A172 (cell line): ENCODE results near the gene GBGT1. TPM values are rescaled to one million over a fixed set of nuclear protein-coding genes. Genes with fewer than 3 reads are reported as not detected.
"Not testable (repeated sequence)": the region's sequence is repeated elsewhere in the genome, so short reads cannot be mapped to it uniquely, and the experiment has no call there.

Experiments
- DNase-seq: peaks from one replicate; pipeline ENCODE4 v3.0.0-alpha.2; 2015; ENCODE audit warnings: low spot score
- total RNA-seq: library from RNA; depleted of rRNA; stranded (reverse); fragments of >200 nt; shearing (Covaris generic); gene quantifications from 2 replicates; pipeline ENCODE4 v1.2.3, GENCODE V29; 2014; rRNA removed

Gene GBGT1
- 0.96 and 3.1 TPM in 2 replicates for total RNA-seq

DNA sequence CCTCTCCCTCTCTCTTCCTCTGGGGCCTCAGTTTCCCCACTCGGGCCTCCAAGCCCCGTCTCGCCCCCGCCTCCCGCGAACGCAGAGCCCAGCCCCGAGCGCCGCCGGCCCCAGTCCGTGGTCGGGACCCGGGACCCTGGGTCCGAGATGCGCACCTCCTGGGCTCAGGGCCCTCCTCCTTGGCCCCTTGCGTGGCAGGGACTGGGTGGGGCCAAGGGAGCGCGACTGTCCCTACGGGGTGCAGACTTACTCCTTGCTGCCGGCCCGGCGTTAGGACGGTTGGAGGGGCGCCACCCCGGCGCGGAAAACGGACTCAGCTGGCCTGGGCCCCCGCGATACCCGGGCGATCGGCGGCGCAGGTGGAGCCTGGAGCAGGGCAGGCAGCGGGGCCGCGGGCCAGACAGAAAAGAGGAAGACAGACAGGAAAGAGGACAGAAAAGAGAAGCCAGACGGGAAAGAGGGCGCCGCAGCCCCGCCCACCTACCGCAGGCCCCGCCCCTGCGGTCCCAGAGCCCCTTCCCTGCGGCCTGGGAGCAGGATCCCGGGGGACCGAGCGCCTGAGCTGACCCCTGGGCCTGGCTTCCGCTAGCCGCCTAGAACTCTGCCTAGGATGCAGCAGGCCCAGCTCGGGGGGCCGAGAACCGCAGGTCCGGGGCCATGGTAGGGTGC, at the start of gene GBGT1:
Gene GBGT1, minus strand, starts transcription at position 411 of the 669 bp plus-strand sequence. CDS start 1,502 bp downstream, outside the sequence.
- DNase-seq: no peak

DNA sequence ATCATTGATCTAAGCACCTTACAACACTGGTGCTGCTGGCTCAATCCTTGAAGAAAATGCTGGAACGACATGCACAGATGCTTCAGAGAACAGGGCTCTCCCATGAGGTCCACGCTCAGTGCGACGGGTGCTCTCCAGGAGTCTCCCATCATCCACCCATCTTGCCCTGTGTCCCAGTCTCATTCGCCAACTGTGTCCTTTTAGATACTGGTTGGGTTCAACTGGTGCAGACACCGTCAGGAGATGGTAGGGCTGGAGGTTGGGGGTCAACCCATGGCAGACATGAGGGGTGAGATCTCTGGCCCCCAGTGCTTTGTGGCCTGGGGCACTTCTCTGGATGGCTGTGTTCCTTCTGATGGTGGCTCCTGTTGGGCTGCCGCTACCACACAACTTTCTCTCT, 46.9 kb upstream of the GBGT1 start:
- DNase-seq: no peak

DNA sequence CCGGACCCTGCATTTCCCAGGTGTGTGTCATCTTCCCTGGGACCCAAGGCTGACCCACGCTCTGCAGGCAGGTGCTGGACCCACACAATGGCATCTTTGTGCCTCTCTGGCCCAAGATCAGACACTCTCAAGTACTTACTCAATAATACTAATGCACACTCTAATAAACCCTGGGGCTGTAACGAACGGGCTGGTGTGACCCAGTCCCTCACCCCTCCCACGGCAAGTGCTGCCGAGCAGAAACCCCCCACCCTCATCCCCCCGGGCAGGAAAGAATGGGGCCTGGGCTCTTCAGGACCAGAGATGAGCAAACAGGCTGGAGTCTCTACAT, 46.5 kb upstream of the GBGT1 start:
- DNase-seq: no peak

DNA sequence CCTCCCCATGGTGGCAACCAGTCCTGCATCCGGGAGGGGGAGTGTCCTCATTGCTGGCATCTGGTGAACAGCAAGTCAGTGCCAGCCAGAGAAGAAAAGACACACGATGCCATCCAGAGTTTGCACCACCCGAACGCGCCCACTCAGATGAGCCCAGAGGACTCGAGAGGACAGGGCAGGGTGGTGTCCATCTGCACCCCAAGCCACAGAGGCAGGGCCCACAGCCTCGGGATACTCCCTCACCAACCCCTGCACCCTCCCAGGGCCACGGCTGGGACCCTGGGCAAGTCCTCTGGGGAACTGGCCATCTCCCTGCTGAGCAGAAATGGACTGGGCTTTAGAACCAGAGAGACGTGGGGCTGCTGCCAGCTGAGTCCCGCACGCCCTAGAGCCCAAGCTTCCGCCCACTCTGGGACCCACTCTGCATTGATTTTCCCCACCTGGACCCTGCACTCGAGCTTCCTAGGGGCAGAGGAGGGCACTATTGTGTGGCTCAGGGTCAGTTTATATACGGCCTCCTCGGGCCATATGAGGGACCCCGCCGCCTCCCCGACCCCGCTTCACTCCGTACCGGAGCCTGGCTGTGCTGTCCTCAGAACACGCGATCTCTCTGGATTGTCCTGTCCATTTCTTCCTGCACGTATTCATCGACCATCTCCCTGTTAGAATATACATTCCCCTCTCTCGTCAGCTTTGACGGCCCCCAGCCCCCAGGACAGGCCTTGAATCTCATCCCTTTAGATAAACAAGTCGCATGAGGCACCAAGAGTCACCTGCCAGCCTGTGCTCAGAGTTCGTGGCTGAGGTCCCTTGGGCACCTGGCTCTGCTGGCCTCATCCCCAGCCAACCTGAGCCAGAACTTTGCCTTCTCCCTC, 45.9 kb upstream of the GBGT1 start:
- DNase-seq: not testable (repeated sequence)

DNA sequence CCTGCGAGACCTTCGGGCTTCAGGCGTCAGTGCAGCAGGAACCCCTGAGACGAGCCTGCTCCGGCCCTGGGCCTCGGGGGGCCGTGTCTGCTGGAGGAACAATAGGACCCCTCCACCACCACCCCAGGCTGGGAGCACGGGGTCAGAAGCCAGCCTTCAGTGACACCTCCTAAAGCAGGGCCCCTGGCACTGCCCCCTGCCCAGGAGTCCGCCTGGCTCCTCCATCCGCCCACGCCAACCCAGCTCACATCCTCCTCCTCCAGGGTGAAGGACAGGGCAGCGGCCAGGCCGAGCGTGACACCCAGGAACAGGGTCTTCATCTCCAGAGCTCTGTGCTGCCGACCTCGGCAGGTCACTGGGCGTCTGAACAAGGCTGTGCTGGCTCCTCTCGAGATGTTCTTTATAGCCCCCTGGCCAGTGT, 45.2 kb upstream of the GBGT1 start, which contains the start of gene OBP2B:
Gene OBP2B, minus strand, starts transcription at position 371 of the 421 bp plus-strand sequence. Its CDS starts 51 bp downstream, at position 320.
- not testable (repeated sequence) for DNase-seq

DNA sequence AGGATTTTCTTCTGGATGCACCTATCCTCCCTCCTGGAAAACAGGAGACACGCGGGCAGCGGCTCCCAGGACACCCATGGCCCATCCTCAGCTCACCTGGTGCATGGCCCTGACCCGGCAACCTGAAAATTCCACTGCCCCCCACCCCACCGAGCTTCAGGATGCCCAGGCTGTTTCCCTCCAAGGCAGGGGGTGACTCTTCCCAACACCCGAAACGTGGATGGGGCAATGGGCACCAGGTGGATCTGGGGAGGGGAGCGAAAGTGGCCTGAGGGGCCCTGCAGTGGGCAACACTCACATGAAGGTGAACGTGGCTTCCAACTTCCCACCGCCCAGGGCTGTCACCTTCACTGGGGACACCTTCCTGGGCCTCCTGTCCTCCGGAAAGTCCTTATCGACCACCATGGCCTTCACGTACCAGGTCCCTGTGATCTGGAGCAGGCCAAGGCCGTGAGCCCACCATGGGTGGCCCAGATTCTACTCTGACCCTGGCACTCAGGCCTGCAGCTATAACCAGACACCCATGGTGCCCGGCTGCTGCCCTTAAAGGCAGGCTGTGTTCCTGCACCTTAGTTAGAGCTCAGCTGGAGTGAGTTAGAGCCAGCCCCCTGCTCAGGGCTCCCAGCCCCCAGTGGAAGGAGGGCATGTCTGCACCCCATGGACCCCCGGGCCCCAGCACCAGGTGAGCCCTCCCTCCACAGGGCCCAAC, 44.6 kb upstream of the GBGT1 start:
- not testable (repeated sequence) for DNase-seq

DNA sequence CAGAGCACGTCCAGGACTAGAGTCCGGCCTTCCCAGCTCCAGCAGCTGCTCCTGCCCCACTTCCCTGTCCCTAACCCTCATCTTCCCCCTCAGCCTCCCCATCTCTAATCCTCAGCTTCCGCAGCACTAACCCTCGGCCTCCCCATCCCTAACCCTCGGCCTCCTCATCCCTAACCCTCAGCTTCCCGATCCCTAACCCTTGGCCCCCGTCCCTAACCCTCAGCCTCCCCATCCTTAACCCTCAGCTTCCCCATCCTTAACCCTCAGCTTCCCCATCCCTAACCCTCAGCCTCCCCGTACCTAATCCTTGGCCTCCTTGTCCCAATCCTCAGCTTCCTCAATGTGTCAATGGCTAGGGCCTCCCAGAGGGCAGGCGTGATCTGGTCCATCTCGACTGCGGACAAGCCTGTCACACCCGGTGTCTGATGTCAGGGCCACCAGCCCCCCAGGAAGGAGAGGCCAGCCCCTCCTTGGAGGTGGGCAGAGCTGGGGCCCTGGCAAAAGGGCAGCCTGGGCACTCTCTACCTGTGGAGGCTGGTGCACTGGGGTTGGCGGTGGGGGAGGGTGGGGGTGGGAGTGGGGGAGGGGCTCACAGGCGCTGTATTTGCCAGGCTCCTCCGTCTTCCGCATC, 43.9 kb upstream of the GBGT1 start:
- DNase-seq: no peak

DNA sequence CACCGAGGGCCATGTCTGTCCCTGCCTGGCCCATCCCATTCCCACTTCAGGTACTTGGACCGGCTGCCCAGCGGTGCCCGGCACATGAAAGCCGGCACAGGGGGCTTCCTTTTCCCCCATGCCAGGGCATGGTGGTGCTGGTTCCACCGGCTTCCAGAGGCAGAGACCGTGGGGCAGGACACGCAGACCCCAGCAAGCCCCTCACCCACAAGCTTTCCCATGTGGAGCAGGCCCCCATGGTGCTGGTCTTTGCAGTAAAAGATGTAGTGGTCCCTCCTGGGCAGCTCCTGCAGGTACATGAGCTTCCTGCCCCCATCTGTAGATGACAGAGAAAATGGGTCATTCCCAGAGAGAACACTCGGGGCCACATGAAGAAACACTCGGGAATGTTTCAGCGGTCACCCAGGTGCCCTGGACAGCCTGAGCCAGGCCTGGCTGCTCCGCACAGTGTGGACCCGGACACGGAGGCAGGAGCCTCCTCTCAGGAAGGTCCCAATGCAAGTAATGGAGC, 43.4 kb upstream of the GBGT1 start:
- no peak for DNase-seq

DNA sequence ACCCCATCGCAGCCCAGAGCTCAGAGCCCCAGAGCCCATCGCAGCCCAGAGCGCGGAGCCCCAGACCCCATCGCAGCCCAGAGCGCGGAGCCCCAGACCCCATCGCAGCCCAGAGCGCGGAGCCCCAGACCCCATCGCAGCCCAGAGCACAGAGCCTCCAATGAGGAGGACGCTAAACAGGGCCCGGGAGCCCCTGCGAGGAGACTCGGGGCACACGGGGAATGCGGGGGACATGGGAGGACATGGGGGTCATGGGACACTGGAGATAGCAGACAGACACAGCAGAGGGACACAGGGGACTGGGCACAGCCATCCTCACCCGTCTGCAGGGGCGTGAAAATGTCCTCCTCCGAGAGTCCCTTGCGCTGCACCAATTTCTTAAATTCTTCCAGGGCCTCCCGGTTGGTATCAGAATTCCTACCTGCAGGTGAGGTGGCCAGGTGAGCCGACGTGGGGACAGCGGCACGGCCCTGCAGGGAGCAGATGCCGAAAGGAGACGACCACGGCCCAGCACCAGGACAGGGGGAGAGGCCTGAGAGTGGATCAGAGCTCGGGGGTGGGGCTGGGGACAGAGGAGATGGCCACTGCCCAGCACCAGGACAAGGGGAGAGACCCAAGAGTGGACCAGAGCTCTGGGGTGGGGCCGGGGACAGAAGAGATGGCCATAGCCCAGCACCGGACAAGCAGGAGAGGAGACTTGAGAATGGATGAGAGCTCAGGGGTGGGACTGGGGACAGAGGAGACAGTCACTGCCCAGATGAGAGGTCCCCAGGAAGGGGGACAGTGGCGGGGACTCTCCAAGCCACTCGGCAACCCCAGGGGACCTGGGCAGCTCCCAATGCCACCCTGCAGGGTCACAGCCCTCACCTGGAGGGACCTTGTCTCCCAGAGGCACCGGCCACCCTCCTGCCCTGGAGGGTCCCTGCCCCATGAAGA, 42.5 kb upstream of the GBGT1 start:
- DNase-seq: no peak

DNA sequence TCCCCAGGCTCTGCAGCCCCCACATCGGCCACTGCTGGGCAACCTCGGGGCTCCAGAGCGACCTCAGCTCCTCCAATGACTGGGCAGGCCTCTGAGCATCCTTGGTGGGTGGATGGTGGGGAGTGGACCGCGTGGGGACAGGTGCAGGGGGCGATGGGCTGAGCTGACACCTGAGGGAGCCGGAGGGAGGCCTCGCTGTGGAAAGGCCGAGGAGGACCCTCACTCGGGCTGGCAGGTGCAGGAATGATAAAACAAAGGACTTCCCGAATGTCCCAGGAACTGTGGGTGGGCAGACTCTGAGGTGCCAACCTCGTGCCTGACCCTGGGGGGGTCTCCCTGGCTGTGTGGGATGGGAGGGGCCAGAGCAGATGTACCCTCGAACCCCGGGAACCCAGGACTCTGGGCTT, 41.8 kb upstream of the GBGT1 start:
- DNase-seq: not testable (repeated sequence)

DNA sequence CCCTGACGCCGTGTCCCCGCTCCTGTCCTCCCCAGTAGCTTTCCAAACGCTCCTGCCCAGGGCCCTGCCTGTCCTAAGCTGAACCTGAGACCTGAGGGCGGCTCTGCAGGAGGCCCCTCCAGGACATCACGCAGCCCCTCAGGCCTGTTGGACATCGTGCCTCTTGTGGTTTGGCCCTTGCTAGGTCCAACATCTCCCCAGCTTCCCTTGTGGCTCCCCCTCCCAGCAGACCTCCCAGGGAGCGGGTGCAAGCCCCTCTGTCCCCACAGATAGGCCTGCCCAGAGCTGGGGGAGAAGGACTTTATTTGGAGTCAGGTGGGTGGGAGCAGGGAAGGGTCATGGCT, 41.3 kb upstream of the GBGT1 start:
- DNase-seq: no peak

DNA sequence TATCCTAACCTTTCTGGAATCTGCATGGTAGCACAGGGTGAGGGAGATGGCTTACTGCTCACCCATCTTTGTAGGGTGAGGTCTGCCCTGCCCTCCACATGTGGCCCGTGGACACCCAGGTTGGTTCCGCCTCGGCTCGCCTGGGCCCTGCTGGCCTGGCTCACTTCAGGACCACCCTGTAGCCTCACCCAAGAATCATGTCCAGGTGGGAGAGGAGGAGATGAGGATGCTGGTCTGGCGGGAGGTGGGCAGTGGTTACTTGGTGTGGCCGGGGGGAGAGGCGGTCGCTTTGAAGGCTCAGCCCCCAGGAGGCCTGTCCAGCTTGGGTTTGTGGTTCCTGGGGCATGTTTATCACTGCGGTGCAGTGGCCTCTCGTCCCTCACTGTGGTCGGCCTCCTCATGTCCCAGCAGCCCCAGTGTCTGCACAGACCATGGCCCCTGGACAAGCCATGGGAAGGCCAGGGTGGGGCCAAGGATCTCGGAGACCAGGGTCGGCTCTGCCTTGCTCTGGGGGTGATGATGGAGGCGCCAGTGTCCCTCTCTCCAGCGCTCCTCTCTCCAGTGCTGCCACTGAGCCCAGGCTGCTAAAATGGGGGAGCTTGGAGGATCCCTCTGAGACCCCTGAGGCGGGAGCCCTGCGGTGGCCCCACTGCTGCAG, 40.8 kb upstream of the GBGT1 start:
- DNase-seq: no peak

DNA sequence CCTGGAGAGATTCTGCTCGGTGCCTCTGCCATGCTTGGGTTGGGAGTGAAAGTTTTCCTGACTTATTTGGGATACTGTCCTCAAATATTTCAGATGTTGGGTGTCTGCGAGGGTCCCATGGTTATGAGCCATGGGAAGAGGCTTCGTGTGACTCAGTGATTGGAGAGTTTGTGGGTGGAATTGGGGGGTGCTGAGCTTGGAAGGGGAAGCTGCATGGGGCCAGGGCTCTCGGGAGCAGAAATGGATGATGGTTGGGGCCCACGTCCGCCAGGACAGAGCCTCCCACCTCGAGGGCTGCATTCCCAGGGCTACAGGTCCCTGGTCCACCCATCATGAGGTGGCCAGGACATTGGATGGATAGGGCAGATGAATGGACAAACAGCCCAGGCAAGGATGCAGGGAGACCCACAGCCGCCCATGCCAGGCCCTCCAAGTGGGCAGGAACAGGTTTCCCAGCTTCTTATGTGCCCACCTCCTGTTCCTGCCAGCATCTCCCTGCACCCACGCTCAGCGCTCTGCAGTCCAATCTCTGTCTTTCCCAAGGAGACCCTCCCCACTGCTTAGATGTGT, 39.9 kb upstream of the GBGT1 start:
- no peak for DNase-seq

DNA sequence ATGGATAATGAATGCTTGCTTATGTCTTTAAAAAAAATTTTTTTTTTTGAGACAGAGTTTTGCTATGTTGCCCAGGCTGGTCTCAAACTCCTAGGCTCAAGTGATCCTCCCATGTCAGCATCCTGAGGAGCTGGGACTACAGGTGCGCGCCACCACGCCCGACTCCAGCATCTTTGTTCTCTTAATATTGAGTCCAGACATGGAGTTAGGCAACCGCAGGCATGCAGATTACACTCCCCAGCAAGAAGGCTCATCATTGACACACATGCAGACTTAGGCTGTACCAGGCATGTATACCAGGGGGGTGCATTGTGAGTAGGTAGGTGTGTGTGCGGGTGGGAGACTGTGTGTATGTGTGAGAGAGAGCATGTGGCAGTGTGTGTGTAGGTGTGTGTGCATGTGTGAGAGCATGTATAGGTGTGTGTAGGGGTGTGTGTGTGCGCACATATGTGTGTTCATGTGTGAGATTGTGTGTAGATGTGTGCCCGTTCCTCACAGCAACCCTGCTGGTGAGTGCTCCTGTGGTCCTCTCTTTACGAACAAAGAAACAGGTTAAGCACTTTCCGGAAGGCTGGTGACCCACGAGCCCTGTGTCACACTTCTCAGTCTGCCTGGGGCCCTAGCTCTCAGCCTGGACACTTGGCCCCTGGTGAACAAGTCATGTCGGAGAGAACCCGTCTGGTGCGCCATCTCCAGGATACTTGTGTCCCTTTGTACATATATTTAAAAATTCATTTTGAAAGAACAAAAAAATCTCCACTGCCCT, 39.2 kb upstream of the GBGT1 start:
- no peak for DNase-seq

DNA sequence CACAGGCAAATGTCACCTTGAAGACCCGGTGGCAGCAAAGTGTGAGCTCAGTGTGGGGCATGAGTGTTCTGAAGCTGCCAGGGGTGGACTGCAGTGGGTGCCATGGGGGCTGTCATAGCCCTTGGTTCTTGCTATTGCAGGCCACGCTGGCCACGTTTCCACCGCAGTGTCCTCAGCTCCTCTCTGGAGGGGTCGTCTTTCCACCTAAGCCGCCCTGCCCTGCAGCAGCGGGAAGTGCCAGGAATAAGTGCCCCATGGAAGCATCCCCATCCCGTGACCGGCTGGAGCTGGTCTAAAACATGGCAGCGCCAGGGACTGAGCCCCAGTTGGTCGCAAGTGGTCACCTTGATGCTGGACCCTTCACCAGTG, 38.4 kb upstream of the GBGT1 start:
- DNase-seq: no peak

DNA sequence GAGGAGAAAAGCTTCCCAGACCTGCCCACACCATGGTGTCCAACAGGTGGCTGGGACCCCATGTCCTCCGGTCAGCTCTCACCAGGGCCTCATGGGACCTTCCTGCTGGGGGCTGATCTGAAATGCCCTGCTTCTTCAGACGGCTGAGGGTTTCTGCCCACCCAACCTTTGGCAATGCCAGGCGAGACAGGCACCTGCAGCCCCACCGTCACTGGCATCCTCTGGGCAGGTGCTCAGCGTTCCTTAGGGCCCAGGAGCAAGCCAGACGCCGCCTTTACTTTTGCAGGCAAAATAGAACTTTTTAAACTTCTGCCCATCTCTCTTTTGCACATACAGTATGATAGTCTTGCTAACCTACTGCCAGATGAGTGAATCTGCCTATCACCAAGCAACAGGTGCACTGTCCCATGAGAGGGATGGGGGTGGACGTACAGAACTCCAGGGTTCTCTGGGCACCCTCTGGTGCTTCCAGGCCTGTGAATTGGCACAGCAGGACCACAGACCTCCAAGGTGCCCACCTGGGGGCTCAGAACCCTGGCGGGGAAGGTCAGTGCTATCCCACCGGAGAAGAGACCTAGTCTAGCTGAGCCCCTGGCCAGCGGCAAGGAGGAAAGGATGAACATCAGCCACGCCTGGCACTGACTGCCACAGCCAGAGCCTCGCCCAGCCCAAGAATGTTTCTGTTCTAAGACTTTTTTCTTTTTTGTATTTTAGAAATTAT, 37.9 kb upstream of the GBGT1 start:
- DNase-seq: no peak

DNA sequence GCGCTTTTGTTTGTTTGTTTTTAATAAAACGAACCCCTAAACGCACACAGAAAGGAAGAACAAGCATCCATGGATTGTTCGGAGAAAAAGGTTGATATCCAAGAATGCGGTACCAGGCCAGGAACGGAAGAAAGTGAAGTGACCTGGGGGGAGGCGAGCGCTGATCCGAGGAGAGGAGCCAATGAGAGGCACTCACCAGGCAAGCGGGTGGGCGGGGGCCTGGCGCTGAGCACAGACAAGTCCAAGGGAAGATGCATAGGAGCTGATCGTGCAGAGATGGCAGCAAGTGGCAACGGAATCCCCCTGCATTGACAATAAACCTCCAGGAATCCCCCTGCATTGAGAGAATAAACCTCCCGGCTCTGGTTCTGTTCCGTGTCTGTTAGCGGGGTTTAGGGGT, 36.9 kb upstream of the GBGT1 start:
- DNase-seq: no peak

DNA sequence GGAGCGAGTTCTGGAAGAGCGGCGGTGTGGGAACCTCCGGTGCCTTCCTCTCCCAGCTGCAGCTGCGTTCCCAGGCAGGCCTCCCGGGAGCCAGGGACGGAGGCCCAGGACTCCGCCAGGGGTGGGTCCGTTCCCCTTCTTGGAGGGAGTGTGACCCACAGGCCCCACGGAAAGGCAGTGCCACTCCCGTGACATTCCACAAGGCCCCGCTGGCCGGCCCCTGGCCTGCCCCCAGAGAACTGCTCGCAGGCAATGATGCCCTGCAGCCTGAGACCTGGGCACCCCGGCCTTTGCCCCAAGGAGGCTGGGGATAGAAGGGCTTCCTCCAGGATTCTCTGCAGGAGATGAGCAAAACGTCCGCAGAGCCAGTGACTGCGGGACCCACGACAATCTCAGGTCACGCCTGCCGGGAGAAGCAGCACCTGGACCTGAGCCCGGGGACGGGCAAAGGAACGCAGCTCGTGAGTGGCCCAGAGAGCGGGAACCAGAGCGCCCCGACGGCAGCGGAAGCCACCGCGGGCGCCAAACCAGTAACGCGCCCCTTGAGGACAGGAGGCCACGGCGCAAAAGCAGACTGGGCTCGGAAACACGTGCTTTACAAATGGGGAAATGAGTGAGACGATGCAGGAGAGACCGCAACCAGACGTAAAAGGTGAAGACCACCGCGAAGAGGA, 36.1 kb upstream of the GBGT1 start:
- DNase-seq: no peak
